Measurements from ENCODE around the gene DYNLRB1. TPM values are rescaled to one million over a fixed set of nuclear protein-coding genes. Genes with fewer than 3 reads are reported as not detected.

DYNLRB1 gene
- total and polyA plus RNA-seq, 10 of the 15 experiments (the other 5 are each of a cell fraction or from before 2014, with no cell fraction given) = 87.9 to 313 (median 153) TPM

DNA sequence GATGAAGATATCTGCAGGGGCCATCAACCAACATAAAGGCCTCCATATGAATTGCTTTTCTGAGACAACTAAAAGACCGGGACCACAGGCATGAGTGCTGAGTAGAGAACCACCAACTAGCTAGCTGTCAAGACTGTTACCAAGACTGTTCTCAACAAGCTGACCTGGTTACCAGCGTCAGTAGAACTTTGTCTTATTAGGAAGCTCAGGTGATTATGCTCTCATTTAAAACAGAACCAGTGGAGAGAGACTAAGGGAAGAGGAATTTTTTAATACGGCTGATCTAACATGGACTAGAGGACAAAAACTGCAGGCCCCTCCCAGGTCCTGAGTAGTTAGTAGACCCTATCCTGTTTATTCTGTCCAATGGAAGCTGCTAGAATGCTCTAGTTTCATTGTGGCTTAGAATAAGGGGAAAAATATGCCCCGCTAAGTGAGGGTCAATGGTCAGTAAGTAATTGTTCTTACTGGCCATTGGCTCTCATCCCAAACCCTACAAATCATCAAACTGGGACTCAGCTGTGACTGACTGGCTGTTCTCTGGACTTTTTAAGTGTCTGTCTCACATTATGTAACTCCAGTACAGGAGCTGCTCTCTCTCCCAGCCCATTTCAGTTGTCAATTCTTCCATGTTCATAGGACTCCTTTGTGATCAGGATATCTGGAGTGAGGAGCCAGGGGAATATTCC is 3.8 kb upstream of the DYNLRB1 start:
- WGBS (ENCODE audit: insufficient coverage, insufficient replicate concordance, low lambda C conversion rate, missing lambda C conversion rate) = 88% methylated on average over 4 of the region's 4 CpGs
- intact Hi-C loops (cut with micrococcal nuclease; ENCODE audit: unreplicated experiment) = no loop called here

More for the DNA sequence above, 3.8 kb upstream of the DYNLRB1 start:
- Histone ChIP-seq H3K4me2 (ENCODE audit: control insufficient read depth, insufficient read depth) (no peak overlapping the region), H3K27ac (ENCODE audit: control insufficient read depth, insufficient read depth) (no peak overlapping the region), H3K4me3 (no peak overlapping the region), H3K79me2 (ENCODE audit: control insufficient read depth, insufficient read depth, low read length) (peaks cover 11% of the 10 kb centered on the region), H4K20me1 (ENCODE audit: control insufficient read depth, insufficient read depth) (no peaks in the 10 kb centered on the region), H3K27me3 (replicated peaks in 1 of 2; ENCODE audit: control insufficient read depth in 2 of 2, insufficient read depth in 2 of 2, low read length in 1 of 2) (no peaks in the 10 kb centered on the region), H2AFZ (ENCODE audit: control insufficient read depth, low read depth, low read length) (no peak overlapping the region), H3K9ac (ENCODE audit: control insufficient read depth, insufficient read depth, low read length) (no peak overlapping the region), H3K36me3 (ENCODE audit: control insufficient read depth in 2 of 2, insufficient read depth in 2 of 2, low read length in 1 of 2) (peaks cover 0 to 7% of the 10 kb centered on the region in 2 experiments; a peak in 1 of 4 replicates), H3K4me1 (ENCODE audit: control insufficient read depth, insufficient read depth, low read length) (peaks cover 3% of the 10 kb centered on the region; the same call in 1 of the 2 replicates), H3K9me3 (replicated peaks; ENCODE audit: control insufficient read depth, insufficient read depth, low read length) (no peaks in the 10 kb centered on the region)
- CTCF ChIA-PET = interaction anchor here (0.6 to 2.1 kb wide), 4 partner anchors 10 to 257 kb away, joined by 3 to 13 read pairs (median 8); no protein-coding TSS in a partner anchor
- no peak for ATAC-seq
- RAD21 ChIA-PET (ENCODE audit: unreplicated experiment) = interaction anchor here (0.5 to 1.2 kb wide), 3 partner anchors 39 to 257 kb away, joined by 3 to 4 read pairs (median 3); no protein-coding TSS in a partner anchor
- in situ Hi-C loops (cut with MboI) = no loop called here
- SMC1A ChIA-PET (ENCODE audit: uncharacterized antibody, unreplicated experiment) = interaction anchor here (0.6 to 1.5 kb wide), 3 partner anchors 75 to 213 kb away, joined by 3 to 6 read pairs (median 3); no protein-coding TSS in a partner anchor
- FAIRE-seq = no peak
- no peak for DNase-seq (ENCODE audit: low read depth, low spot score)
- TF ChIP-seq, protein P1, sequence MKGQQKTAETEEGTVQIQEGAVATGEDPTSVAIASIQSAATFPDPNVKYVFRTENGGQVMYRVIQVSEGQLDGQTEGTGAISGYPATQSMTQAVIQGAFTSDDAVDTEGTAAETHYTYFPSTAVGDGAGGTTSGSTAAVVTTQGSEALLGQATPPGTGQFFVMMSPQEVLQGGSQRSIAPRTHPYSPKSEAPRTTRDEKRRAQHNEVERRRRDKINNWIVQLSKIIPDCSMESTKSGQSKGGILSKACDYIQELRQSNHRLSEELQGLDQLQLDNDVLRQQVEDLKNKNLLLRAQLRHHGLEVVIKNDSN (IDR thresholded peaks at IDR 0.05; ENCODE audit: borderline replicate concordance, extremely low read length, insufficient read depth, low read depth, low read length) = no peak
- TF ChIP-seq SIX5 (IDR thresholded peaks at IDR 0.05; ENCODE audit: low read depth, low read length, severe bottlenecking) (no peak), CREB1 (IDR thresholded peaks at IDR 0.05; ENCODE audit: low read depth) (no peak), EGR1 (IDR thresholded peaks at IDR 0.05; ENCODE audit: borderline replicate concordance in 1 of 2, low read depth in 2 of 2, low read length in 2 of 2) (no peak), POLR2A (IDR thresholded peaks at IDR 0.05; ENCODE audit: low read depth, low read length) (no peak), ZNF274 (IDR thresholded peaks at IDR 0.05; ENCODE audit: insufficient read depth, insufficient read length) (no peak), CBX3 (IDR thresholded peaks at IDR 0.05; ENCODE audit: borderline replicate concordance, low read depth) (no peak), ZSCAN29 (IDR thresholded peaks at IDR 0.05) (no peak), JUNB (IDR thresholded peaks at IDR 0.05) (no peak), NFXL1 (IDR thresholded peaks at IDR 0.05; ENCODE audit: borderline replicate concordance) (no peak)
- TF ChIP-seq, protein P2, sequence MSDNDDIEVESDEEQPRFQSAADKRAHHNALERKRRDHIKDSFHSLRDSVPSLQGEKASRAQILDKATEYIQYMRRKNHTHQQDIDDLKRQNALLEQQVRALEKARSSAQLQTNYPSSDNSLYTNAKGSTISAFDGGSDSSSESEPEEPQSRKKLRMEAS (IDR thresholded peaks at IDR 0.05; ENCODE audit: low read depth, low read length) = no peak
- TF ChIP-seq, protein P3, sequence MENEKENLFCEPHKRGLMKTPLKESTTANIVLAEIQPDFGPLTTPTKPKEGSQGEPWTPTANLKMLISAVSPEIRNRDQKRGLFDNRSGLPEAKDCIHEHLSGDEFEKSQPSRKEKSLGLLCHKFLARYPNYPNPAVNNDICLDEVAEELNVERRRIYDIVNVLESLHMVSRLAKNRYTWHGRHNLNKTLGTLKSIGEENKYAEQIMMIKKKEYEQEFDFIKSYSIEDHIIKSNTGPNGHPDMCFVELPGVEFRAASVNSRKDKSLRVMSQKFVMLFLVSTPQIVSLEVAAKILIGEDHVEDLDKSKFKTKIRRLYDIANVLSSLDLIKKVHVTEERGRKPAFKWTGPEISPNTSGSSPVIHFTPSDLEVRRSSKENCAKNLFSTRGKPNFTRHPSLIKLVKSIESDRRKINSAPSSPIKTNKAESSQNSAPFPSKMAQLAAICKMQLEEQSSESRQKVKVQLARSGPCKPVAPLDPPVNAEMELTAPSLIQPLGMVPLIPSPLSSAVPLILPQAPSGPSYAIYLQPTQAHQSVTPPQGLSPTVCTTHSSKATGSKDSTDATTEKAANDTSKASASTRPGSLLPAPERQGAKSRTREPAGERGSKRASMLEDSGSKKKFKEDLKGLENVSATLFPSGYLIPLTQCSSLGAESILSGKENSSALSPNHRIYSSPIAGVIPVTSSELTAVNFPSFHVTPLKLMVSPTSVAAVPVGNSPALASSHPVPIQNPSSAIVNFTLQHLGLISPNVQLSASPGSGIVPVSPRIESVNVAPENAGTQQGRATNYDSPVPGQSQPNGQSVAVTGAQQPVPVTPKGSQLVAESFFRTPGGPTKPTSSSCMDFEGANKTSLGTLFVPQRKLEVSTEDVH (IDR thresholded peaks at IDR 0.05; ENCODE audit: low read depth, partially characterized antibody) = no peak
- POLR2A ChIA-PET = interaction anchor here (0.5 to 0.6 kb wide), 4 partner anchors 98 to 160 kb away, joined by 4 to 6 read pairs (median 5); no protein-coding TSS in a partner anchor
- BruUV-seq (replicated peaks) = no TSS peak
